WTC11 (cell line): ENCODE data around the gene LRRC14B. TPM values are rescaled to one million over a fixed set of nuclear protein-coding genes. Genes with fewer than 3 reads are reported as not detected.

Experiments
- ATAC-seq: fragments of 200-7000 bp; cut with Tn5 transposase; 2 replicates; pipeline ENCODE4 v1.10.0; 2021; ENCODE audit warnings: mild to moderate bottlenecking, moderate library complexity
- CTCF ChIA-PET: fragments of 300-600 bp; sonication (Branson Sonifier 250); formaldehyde crosslinking; loops from one replicate; lab custom pipeline; 2021; ENCODE audit warnings: antibody characterized with exemption; lab: Charles Lee
- POLR2A ChIA-PET: fragments of 350-600 bp; sonication (Branson Sonifier 250); formaldehyde crosslinking; loops from one replicate; lab custom pipeline; 2021; ENCODE audit warnings: antibody characterized with exemption; lab: Charles Lee
- DNase-seq: peaks from one replicate; pipeline ENCODE4 v3.0.0; 2021; ENCODE audit warnings: low spot score
- H3K27ac Mint-ChIP-seq: 2 replicates; pipeline ENCODE4 v1.8.0; 2021; ENCODE audit warnings: mixed read lengths
- H3K27me3 Mint-ChIP-seq: 2 replicates; pipeline ENCODE4 v1.8.0; 2021; ENCODE audit warnings: low read depth, mild to moderate bottlenecking, moderate library complexity, mixed read lengths
- H3K36me3 Mint-ChIP-seq: 2 replicates; pipeline ENCODE4 v1.8.0; 2021; ENCODE audit warnings: mixed read lengths
- H3K4me1 Mint-ChIP-seq: 2 replicates; pipeline ENCODE4 v1.8.0; 2022; ENCODE audit warnings: mixed read lengths
- H3K4me3 Mint-ChIP-seq: 2 replicates; pipeline ENCODE4 v1.8.0; 2021; ENCODE audit warnings: mild to moderate bottlenecking, moderate library complexity, mixed read lengths
- H3K9me3 Mint-ChIP-seq: 2 replicates; pipeline ENCODE4 v1.8.0; 2021; ENCODE audit warnings: mixed read lengths
- AR ChIP-seq: fragments of 250-450 bp; sonication (Bioruptor Pico); IDR thresholded peaks from 2 replicates; pipeline ENCODE4 v1.9.0; 2021; ENCODE audit warnings: mild to moderate bottlenecking
- E2F5 ChIP-seq: sonication (generic); formaldehyde crosslinking; IDR thresholded peaks from 2 replicates; pipeline ENCODE4 v1.8.1; 2022; ENCODE audit warnings: mild to moderate bottlenecking, moderate library complexity, missing genetic modification reagents
- ERG ChIP-seq: fragments of 250-450 bp; sonication (Bioruptor Pico); IDR thresholded peaks from 2 replicates; pipeline ENCODE4 v1.8.0; 2021; ENCODE audit warnings: mild to moderate bottlenecking
- FOXJ3 ChIP-seq: sonication (generic); formaldehyde crosslinking; IDR thresholded peaks from 2 replicates; pipeline ENCODE4 v1.9.0; 2021; ENCODE audit warnings: missing genetic modification reagents, mild to moderate bottlenecking, borderline replicate concordance
- GTF2I ChIP-seq: fragments of 250-450 bp; sonication (Bioruptor Pico); conservative IDR thresholded peaks from 2 replicates; pipeline ENCODE4 v1.4.0; 2021; ENCODE audit warnings: mild to moderate bottlenecking
- IRF2 ChIP-seq: sonication (generic); formaldehyde crosslinking; IDR thresholded peaks from 2 replicates; pipeline ENCODE4 v1.8.0; 2022; ENCODE audit warnings: low read depth, missing genetic modification reagents, borderline replicate concordance
- RELA ChIP-seq: sonication (generic); formaldehyde crosslinking; IDR thresholded peaks from 2 replicates; pipeline ENCODE4 v1.8.1; 2022; ENCODE audit warnings: missing genetic modification reagents, mild to moderate bottlenecking, borderline replicate concordance
- SMAD3 ChIP-seq: sonication (generic); formaldehyde crosslinking; IDR thresholded peaks from 2 replicates; pipeline ENCODE4 v1.8.0; 2022; ENCODE audit warnings: missing genetic modification reagents, mild to moderate bottlenecking, borderline replicate concordance
- USF1 ChIP-seq: sonication (generic); formaldehyde crosslinking; IDR thresholded peaks from 2 replicates; pipeline ENCODE4 v1.8.0; 2022; ENCODE audit warnings: mild to moderate bottlenecking, missing genetic modification reagents
- USF2 ChIP-seq: sonication (generic); formaldehyde crosslinking; IDR thresholded peaks from 2 replicates; pipeline ENCODE4 v1.8.1; 2023; ENCODE audit warnings: mild to moderate bottlenecking, missing genetic modification reagents, moderate library complexity
- ZBTB21 ChIP-seq: sonication (generic); formaldehyde crosslinking; IDR thresholded peaks from 2 replicates; pipeline ENCODE4 v1.8.1; 2023; ENCODE audit warnings: mild to moderate bottlenecking, missing genetic modification reagents, borderline replicate concordance
- ZNF396 ChIP-seq: fragments of 250-450 bp; sonication (Bioruptor Pico); IDR thresholded peaks from 2 replicates; pipeline ENCODE4 v1.8.0; 2021; ENCODE audit warnings: mild to moderate bottlenecking, moderate library complexity, borderline replicate concordance
- ZNF423 ChIP-seq: fragments of 250-450 bp; sonication (Bioruptor Pico); IDR thresholded peaks from 2 replicates; pipeline ENCODE4 v2.1.2; 2022; ENCODE audit warnings: mild to moderate bottlenecking, moderate library complexity
- total RNA-seq: library from RNA; stranded (reverse); gene quantifications from 3 replicates; pipeline ENCODE4 v1.2.3, GENCODE V29; 2021
- TF ChIP-seq, protein P1 (sequence below): sonication (generic); formaldehyde crosslinking; IDR thresholded peaks from 2 replicates; pipeline ENCODE4 v1.8.0; 2022; ENCODE audit warnings: mild to moderate bottlenecking, missing genetic modification reagents
- TF ChIP-seq, protein P2 (sequence below): sonication (generic); formaldehyde crosslinking; IDR thresholded peaks from 2 replicates; pipeline ENCODE4 v1.8.1; 2023; ENCODE audit warnings: mild to moderate bottlenecking, moderate library complexity, missing genetic modification reagents
- TF ChIP-seq, protein P3 (sequence below): fragments of 250-450 bp; sonication (Bioruptor Pico); IDR thresholded peaks from 2 replicates; pipeline ENCODE4 v1.9.0; 2021; ENCODE audit warnings: mild to moderate bottlenecking, borderline replicate concordance

Gene LRRC14B
- total RNA-seq, 1 experiment from 2014 or later: not detected

DNA sequence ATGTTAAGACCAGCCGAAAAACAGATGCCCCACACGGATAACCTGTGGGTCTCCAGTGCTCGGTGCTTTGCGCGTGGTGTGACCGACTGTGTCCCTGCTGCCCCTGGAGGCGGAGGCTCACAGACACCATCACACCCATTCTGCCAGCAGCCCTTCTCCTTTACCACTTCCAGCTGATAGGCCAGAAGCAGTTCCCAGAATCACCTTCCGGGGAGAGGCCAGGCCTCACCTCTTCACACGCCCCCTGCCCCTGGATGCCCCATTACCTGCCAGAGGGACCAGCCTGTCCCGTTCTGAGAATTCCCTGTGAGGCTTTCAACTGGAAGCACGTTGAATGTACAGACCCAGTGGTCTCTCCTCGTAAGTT lies 21.6 kb upstream of the LRRC14B start:
- Mint-ChIP-seq H3K36me3 (peaks cover 22% of the 10 kb centered on the region), H3K4me1 (no peaks in the 10 kb centered on the region), H3K4me3 (no peak overlapping the region), H3K27me3 (no peaks in the 10 kb centered on the region), H3K27ac (no peak overlapping the region), H3K9me3 (peaks cover 2% of the 10 kb centered on the region)
- DNase-seq (peak; percentile 13), ATAC-seq (peak; percentile 71)
- ChIA-PET CTCF (interaction anchor here (0.6 to 2.3 kb wide), 4 partner anchors 11 to 277 kb away, joined by 3 to 9 read pairs (median 3); no protein-coding TSS in a partner anchor), POLR2A (no interaction called here)
- TF ChIP-seq E2F5 (CRISPR knock-in tag): no peak
- no peak for TF ChIP-seq USF1 (CRISPR knock-in tag)
- TF ChIP-seq, protein P1, sequence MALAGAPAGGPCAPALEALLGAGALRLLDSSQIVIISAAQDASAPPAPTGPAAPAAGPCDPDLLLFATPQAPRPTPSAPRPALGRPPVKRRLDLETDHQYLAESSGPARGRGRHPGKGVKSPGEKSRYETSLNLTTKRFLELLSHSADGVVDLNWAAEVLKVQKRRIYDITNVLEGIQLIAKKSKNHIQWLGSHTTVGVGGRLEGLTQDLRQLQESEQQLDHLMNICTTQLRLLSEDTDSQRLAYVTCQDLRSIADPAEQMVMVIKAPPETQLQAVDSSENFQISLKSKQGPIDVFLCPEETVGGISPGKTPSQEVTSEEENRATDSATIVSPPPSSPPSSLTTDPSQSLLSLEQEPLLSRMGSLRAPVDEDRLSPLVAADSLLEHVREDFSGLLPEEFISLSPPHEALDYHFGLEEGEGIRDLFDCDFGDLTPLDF: no peak
- TF ChIP-seq ZNF423: no peak
- TF ChIP-seq, protein P2, sequence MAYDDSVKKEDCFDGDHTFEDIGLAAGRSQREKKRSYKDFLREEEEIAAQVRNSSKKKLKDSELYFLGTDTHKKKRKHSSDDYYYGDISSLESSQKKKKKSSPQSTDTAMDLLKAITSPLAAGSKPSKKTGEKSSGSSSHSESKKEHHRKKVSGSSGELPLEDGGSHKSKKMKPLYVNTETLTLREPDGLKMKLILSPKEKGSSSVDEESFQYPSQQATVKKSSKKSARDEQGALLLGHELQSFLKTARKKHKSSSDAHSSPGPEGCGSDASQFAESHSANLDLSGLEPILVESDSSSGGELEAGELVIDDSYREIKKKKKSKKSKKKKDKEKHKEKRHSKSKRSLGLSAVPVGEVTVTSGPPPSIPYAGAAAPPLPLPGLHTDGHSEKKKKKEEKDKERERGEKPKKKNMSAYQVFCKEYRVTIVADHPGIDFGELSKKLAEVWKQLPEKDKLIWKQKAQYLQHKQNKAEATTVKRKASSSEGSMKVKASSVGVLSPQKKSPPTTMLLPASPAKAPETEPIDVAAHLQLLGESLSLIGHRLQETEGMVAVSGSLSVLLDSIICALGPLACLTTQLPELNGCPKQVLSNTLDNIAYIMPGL: no peak
- TF ChIP-seq, all 79 proteins: peak for 0

GRCh38 chr5:170971-171800 lies 20.1 kb upstream of the LRRC14B start:
- Mint-ChIP-seq H3K27me3 (no peaks in the 10 kb centered on the region), H3K9me3 (no peaks in the 10 kb centered on the region), H3K4me1 (no peaks in the 10 kb centered on the region), H3K27ac (no peak overlapping the region), H3K36me3 (peaks cover 20% of the 10 kb centered on the region), H3K4me3 (no peak overlapping the region)
- ATAC-seq: no peak
- ChIA-PET POLR2A (no interaction called here), CTCF (no interaction called here)
- DNase-seq: peak; percentile 8
- no peak for TF ChIP-seq SMAD3 (CRISPR knock-in tag)
- no peak for TF ChIP-seq ZNF396
- no peak for TF ChIP-seq AR
- no peak for TF ChIP-seq IRF2 (CRISPR knock-in tag)
- TF ChIP-seq USF2: no peak
- no peak for TF ChIP-seq FOXJ3
- TF ChIP-seq ZBTB21: no peak
- TF ChIP-seq RELA (CRISPR knock-in tag): no peak
- no peak for TF ChIP-seq ERG (CRISPR knock-in tag)
- TF ChIP-seq, protein P3, sequence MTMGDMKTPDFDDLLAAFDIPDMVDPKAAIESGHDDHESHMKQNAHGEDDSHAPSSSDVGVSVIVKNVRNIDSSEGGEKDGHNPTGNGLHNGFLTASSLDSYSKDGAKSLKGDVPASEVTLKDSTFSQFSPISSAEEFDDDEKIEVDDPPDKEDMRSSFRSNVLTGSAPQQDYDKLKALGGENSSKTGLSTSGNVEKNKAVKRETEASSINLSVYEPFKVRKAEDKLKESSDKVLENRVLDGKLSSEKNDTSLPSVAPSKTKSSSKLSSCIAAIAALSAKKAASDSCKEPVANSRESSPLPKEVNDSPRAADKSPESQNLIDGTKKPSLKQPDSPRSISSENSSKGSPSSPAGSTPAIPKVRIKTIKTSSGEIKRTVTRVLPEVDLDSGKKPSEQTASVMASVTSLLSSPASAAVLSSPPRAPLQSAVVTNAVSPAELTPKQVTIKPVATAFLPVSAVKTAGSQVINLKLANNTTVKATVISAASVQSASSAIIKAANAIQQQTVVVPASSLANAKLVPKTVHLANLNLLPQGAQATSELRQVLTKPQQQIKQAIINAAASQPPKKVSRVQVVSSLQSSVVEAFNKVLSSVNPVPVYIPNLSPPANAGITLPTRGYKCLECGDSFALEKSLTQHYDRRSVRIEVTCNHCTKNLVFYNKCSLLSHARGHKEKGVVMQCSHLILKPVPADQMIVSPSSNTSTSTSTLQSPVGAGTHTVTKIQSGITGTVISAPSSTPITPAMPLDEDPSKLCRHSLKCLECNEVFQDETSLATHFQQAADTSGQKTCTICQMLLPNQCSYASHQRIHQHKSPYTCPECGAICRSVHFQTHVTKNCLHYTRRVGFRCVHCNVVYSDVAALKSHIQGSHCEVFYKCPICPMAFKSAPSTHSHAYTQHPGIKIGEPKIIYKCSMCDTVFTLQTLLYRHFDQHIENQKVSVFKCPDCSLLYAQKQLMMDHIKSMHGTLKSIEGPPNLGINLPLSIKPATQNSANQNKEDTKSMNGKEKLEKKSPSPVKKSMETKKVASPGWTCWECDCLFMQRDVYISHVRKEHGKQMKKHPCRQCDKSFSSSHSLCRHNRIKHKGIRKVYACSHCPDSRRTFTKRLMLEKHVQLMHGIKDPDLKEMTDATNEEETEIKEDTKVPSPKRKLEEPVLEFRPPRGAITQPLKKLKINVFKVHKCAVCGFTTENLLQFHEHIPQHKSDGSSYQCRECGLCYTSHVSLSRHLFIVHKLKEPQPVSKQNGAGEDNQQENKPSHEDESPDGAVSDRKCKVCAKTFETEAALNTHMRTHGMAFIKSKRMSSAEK (CRISPR knock-in tag): no peak
- no peak for TF ChIP-seq USF1 (CRISPR knock-in tag)
- no peak for TF ChIP-seq GTF2I (CRISPR knock-in tag)
